Suprapubic skin (tissue), 4 donors: ENCODE data around the gene A3GALT2. TPM values are rescaled to one million over a fixed set of nuclear protein-coding genes. Genes with fewer than 3 reads are reported as not detected.
A peak's percentile ranks its signal among the peaks of the same experiment; 100 is the strongest.
"Not testable (repeated sequence)": the region's sequence is repeated elsewhere in the genome, so short reads cannot be mapped to it uniquely, and the experiment has no call there.

ENCODE experiments used
- DNase-seq, 2 donors: peaks; one replicate each; pipeline ENCODE4 v3.0.0-alpha.2; 2019; ENCODE audit warnings: low spot score in 2 of 2
- H3K27ac ChIP-seq: fragments of 200-600 bp; sonication (generic); one replicate; pipeline ENCODE4 v1.5.1; 2019
- H3K27me3 ChIP-seq: fragments of 200-600 bp; sonication (generic); one replicate; pipeline ENCODE4 v1.5.1; 2019
- H3K36me3 ChIP-seq: fragments of 200-600 bp; sonication (generic); one replicate; pipeline ENCODE4 v1.5.1; 2019
- H3K4me1 ChIP-seq: fragments of 200-600 bp; sonication (generic); one replicate; pipeline ENCODE4 v1.5.1; 2019
- H3K4me3 ChIP-seq: fragments of 200-600 bp; sonication (generic); one replicate; pipeline ENCODE4 v1.5.1; 2019; ENCODE audit warnings: mild to moderate bottlenecking
- H3K9me3 ChIP-seq: fragments of 200-600 bp; sonication (generic); one replicate; pipeline ENCODE4 v1.5.1; 2019
- CTCF ChIP-seq, 2 donors: fragments of 200-600 bp in 1 of 2; fragments of 450-650 bp in 1 of 2; sonication (generic) in 1 of 2; IDR thresholded peaks; one replicate each; pipeline ENCODE4 v1.5.1; 2016 to 2019; ENCODE audit warnings: antibody characterized with exemption in 2 of 2, mild to moderate bottlenecking in 1 of 2, moderate library complexity in 1 of 2
- EP300 ChIP-seq: sonication (generic); formaldehyde crosslinking; IDR thresholded peaks from one replicate; pipeline ENCODE4 v1.6.1; 2017; ENCODE audit warnings: antibody characterized with exemption
- POLR2A ChIP-seq, 2 donors: fragments of 450-650 bp; IDR thresholded peaks; one replicate each; pipeline ENCODE4 v1.6.1; 2017; ENCODE audit warnings: antibody characterized with exemption in 2 of 2, mild to moderate bottlenecking in 2 of 2, moderate library complexity in 2 of 2
- POLR2AphosphoS5 ChIP-seq, 3 donors: sonication (generic); formaldehyde crosslinking; IDR thresholded peaks; one replicate each; pipeline ENCODE4 v1.6.1; 2017; ENCODE audit warnings: antibody characterized with exemption in 3 of 3
- WGBS: methylation state at CpG from one replicate; pipeline ENCODE4 v1.1.5; 2018; 5-methylcytosine and 5-hydroxymethylcytosine counted together
- total RNA-seq, 4 donors: library from RNA; depleted of rRNA; stranded (reverse); fragments of >200 nt; gene quantifications; one replicate each; pipeline ENCODE4 v1.1.0, GENCODE V29; 2016

A3GALT2 gene
- total RNA-seq, 4 donors from 2014 or later = not detected

- peaks cover 29% of the 10 kb centered on the region for H3K36me3 ChIP-seq
- H3K9me3 ChIP-seq = no peaks in the 10 kb centered on the region
- no peak for TF ChIP-seq CTCF (IDR thresholded peaks at IDR 0.05)
- TF ChIP-seq EP300 = no peak
- TF ChIP-seq POLR2AphosphoS5 (IDR thresholded peaks at IDR 0.05) = no peak
- TF ChIP-seq POLR2A (IDR thresholded peaks at IDR 0.05) = no peak
- WGBS = 82% methylated on average over 4 of the region's 4 CpGs
- H3K4me3 ChIP-seq = no peak overlapping the region
- DNase-seq = peak; percentile 21 to 60
- no peaks in the 10 kb centered on the region for H3K27me3 ChIP-seq
- H3K27ac ChIP-seq = no peak overlapping the region
- H3K4me1 ChIP-seq = peaks cover 16% of the 10 kb centered on the region
These were observed 24.1 kb downstream of the A3GALT2 start for GRCh38 chr1:33296824-33297223.

- H3K4me3 ChIP-seq = no peak overlapping the region
- no peaks in the 10 kb centered on the region for H3K27me3 ChIP-seq
- no peaks in the 10 kb centered on the region for H3K9me3 ChIP-seq
- TF ChIP-seq POLR2A (IDR thresholded peaks at IDR 0.05) (no peak), POLR2AphosphoS5 (IDR thresholded peaks at IDR 0.05) (no peak), EP300 (no peak)
- no peak overlapping the region for H3K27ac ChIP-seq
- peak in 1 of 2 donors; percentile 78 for DNase-seq
- H3K4me1 ChIP-seq = peaks cover 16% of the 10 kb centered on the region
- 35% methylated on average over 6 of the region's 9 CpGs for WGBS
- peaks cover 29% of the 10 kb centered on the region for H3K36me3 ChIP-seq
These were observed 24.8 kb downstream of the A3GALT2 start for GRCh38 chr1:33296082-33296458.

- Histone ChIP-seq H3K27me3 (no peaks in the 10 kb centered on the region), H3K4me1 (peaks cover 16% of the 10 kb centered on the region), H3K4me3 (no peak overlapping the region), H3K36me3 (peaks cover 29% of the 10 kb centered on the region), H3K27ac (peak overlapping the region; percentile 35), H3K9me3 (no peaks in the 10 kb centered on the region)
- DNase-seq = peak; percentile 90 to 91
- TF ChIP-seq CTCF (IDR thresholded peaks at IDR 0.05) (peak; percentile 97), POLR2AphosphoS5 (IDR thresholded peaks at IDR 0.05) (peak in 1 of 3 donors; percentile 42), EP300 (no peak)
- 50% methylated on average over 6 of the region's 12 CpGs for WGBS
These were observed 25.3 kb downstream of the A3GALT2 start for GRCh38 chr1:33295450-33296081.

GRCh38 chr1:33295023-33295422 lies 25.9 kb downstream of the A3GALT2 start:
- WGBS = 77% methylated on average over 11 of the region's 15 CpGs
- DNase-seq = peak in 1 of 2 donors; percentile 72
- peak overlapping the region; percentile 35 for H3K27ac ChIP-seq
- peaks cover 29% of the 10 kb centered on the region for H3K36me3 ChIP-seq
- no peaks in the 10 kb centered on the region for H3K27me3 ChIP-seq
- TF ChIP-seq EP300 = no peak
- no peak for TF ChIP-seq POLR2A (IDR thresholded peaks at IDR 0.05)
- H3K4me3 ChIP-seq = no peak overlapping the region
- peaks cover 13% of the 10 kb centered on the region for H3K4me1 ChIP-seq
- H3K9me3 ChIP-seq = no peaks in the 10 kb centered on the region

DNA sequence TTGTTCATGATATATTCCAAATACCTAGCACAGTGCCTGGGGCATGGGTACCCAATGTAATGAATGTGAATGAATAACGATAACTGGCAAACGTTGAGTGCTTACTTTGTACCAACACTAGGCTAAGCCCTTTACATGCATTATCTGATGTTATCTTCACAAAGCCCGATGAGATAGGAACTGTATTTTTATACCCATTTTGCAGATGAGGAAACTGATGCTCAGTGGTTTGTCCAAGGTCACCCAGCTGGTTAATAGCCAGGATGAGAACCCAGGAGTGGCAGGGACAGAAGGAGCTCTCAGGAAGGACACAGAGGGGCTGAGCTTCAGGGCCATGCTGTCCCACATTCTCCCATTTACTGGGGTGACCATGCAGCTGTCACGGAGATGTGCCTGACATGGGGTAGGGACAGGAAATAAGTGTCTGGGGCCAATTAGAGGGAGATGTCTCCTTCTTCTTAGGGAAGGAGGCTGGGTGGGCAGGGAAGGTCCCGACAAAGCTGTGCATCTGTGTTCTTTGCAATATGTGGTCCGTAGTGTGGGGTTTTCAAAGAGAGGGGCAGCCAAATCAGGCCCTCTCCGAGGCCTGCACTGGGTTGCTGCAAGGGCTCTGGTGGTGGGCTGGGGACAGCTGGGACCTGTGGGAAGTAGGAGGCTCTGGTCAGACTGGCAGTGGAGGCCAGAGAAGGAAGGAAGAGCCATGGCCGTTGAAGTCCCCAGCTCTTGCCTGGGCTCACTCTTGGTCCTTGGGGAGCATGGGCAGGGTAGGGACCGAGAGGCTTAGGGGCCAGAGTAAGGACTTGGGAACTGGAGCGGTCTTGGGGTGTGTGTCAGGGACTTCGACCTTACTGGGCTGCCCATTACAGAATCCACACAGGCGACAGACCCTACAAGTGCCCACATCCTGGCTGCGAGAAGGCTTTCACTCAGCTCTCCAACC lies 26.6 kb downstream of the A3GALT2 start:
- H3K27me3 ChIP-seq = no peaks in the 10 kb centered on the region
- H3K9me3 ChIP-seq = no peaks in the 10 kb centered on the region
- peaks cover 28% of the 10 kb centered on the region for H3K36me3 ChIP-seq
- H3K4me3 ChIP-seq = no peak overlapping the region
- no peak overlapping the region for H3K27ac ChIP-seq
- 73% methylated on average over 13 of the region's 13 CpGs for WGBS
- peak in 1 of 2 donors; percentile 55 for DNase-seq
- H3K4me1 ChIP-seq = peaks cover 13% of the 10 kb centered on the region
- no peak for TF ChIP-seq POLR2AphosphoS5 (IDR thresholded peaks at IDR 0.05)

GRCh38 chr1:33292726-33293340 lies 28.1 kb downstream of the A3GALT2 start:
- peaks cover 10% of the 10 kb centered on the region for H3K4me1 ChIP-seq
- H3K4me3 ChIP-seq = no peak overlapping the region
- DNase-seq = peak in 1 of 2 donors; percentile 56
- no peak overlapping the region for H3K27ac ChIP-seq
- peaks cover 31% of the 10 kb centered on the region for H3K36me3 ChIP-seq
- H3K27me3 ChIP-seq = no peaks in the 10 kb centered on the region
- no peaks in the 10 kb centered on the region for H3K9me3 ChIP-seq
- TF ChIP-seq EP300 (no peak), POLR2AphosphoS5 (IDR thresholded peaks at IDR 0.05) (no peak)
- 72% methylated on average over 13 of the region's 13 CpGs for WGBS

DNA sequence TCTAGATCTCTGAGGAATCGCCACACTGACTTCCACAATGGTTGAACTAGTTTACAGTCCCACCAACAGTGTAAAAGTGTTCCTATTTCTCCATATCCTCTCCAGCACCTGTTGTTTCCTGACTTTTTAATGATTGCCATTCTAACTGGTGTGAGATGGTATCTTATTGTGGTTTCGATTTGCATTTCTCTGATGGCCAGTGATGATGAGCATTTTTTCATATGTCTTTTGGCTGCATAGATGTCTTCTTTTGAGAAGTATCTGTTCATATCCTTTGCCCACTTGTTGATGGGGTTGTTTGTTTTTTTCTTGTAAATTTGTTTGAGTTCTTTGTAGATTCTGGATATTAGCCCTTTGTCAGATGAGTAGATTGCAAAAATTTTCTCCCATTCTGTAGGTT lies 30.3 kb downstream of the A3GALT2 start:
- not testable (repeated sequence) for H3K9me3 ChIP-seq, H3K27ac ChIP-seq, H3K4me3 ChIP-seq, DNase-seq, H3K27me3 ChIP-seq
- H3K4me1 ChIP-seq = peaks cover 17% of the 10 kb centered on the region
- WGBS = 75% methylated on average over 1 of the region's 2 CpGs
- peaks cover 33% of the 10 kb centered on the region for H3K36me3 ChIP-seq
